Measurements from ENCODE around the gene DAW1. TPM values are rescaled to one million over a fixed set of nuclear protein-coding genes. Genes with fewer than 3 reads are reported as not detected.
A peak's percentile ranks its signal among the peaks of the same experiment; 100 is the strongest.

DAW1 gene
- total RNA-seq, 1 donor from 2014 or later: 0.80 TPM

- no peak for DNase-seq (ENCODE audit: extremely low spot score, unreplicated experiment)
- no peaks in the 10 kb centered on the region for H3K4me1 Mint-ChIP-seq (ENCODE audit: unreplicated experiment)
- no peaks in the 10 kb centered on the region for H3K36me3 Mint-ChIP-seq
- no peak overlapping the region for H3K27ac Mint-ChIP-seq
- peaks cover 2% of the 10 kb centered on the region for H3K27me3 Mint-ChIP-seq
- TF ChIP-seq CTCF (conservative IDR thresholded peaks at IDR 0.05): no peak
- no peaks in the 10 kb centered on the region for H3K9me3 Mint-ChIP-seq
- no peak overlapping the region for H3K4me3 Mint-ChIP-seq
Measured at GRCh38 chr2:227881866-227882517, 10.6 kb downstream of the DAW1 start.

GRCh38 chr2:227884511-227884947 is 13.1 kb downstream of the DAW1 start:
- DNase-seq (ENCODE audit: extremely low spot score, unreplicated experiment): peak; percentile 78
- peak; percentile 88 for TF ChIP-seq CTCF (conservative IDR thresholded peaks at IDR 0.05)
- H3K36me3 Mint-ChIP-seq: no peaks in the 10 kb centered on the region
- no peak overlapping the region for H3K27ac Mint-ChIP-seq
- H3K9me3 Mint-ChIP-seq: no peaks in the 10 kb centered on the region
- no peaks in the 10 kb centered on the region for H3K4me1 Mint-ChIP-seq (ENCODE audit: unreplicated experiment)
- peak overlapping the region; percentile 19 for H3K4me3 Mint-ChIP-seq
- H3K27me3 Mint-ChIP-seq: peaks cover 2% of the 10 kb centered on the region

- Mint-ChIP-seq H3K9me3 (no peaks in the 10 kb centered on the region), H3K4me3 (no peak overlapping the region), H3K4me1 (ENCODE audit: unreplicated experiment) (no peaks in the 10 kb centered on the region), H3K27ac (no peak overlapping the region), H3K27me3 (peaks cover 3% of the 10 kb centered on the region), H3K36me3 (no peaks in the 10 kb centered on the region)
- no peak for DNase-seq (ENCODE audit: extremely low spot score, unreplicated experiment)
- TF ChIP-seq CTCF (conservative IDR thresholded peaks at IDR 0.05): no peak
Measured at GRCh38 chr2:227886149-227886548, 14.7 kb downstream of the DAW1 start.

- Mint-ChIP-seq H3K9me3 (no peaks in the 10 kb centered on the region), H3K4me1 (ENCODE audit: unreplicated experiment) (no peaks in the 10 kb centered on the region), H3K27me3 (peaks cover 6% of the 10 kb centered on the region), H3K27ac (no peak overlapping the region), H3K36me3 (no peaks in the 10 kb centered on the region), H3K4me3 (no peak overlapping the region)
- no peak for TF ChIP-seq CTCF (conservative IDR thresholded peaks at IDR 0.05)
- DNase-seq (ENCODE audit: extremely low spot score, unreplicated experiment): no peak
Measured at GRCh38 chr2:227888289-227888688, 16.9 kb downstream of the DAW1 start.

GRCh38 chr2:227889336-227889735 is 17.9 kb downstream of the DAW1 start:
- Mint-ChIP-seq H3K4me1 (ENCODE audit: unreplicated experiment) (no peaks in the 10 kb centered on the region), H3K4me3 (no peak overlapping the region), H3K27ac (no peak overlapping the region), H3K36me3 (no peaks in the 10 kb centered on the region), H3K9me3 (no peaks in the 10 kb centered on the region), H3K27me3 (peaks cover 8% of the 10 kb centered on the region)
- DNase-seq (ENCODE audit: extremely low spot score, unreplicated experiment): no peak
- TF ChIP-seq CTCF (conservative IDR thresholded peaks at IDR 0.05): no peak
